Keratinocyte (primary cell): ENCODE data around the gene GRIN2C. TPM values are rescaled to one million over a fixed set of nuclear protein-coding genes. Genes with fewer than 3 reads are reported as not detected.

Experiments
- DNase-seq: peaks from one replicate; pipeline ENCODE4 v3.0.0-alpha.2; 2011; ENCODE audit warnings: low read depth, missing footprints, low spot score
- FAIRE-seq: peaks from 2 replicates; lab custom pipeline; 2011; peaks lifted over from hg19 to GRCh38; lab: Jason Lieb, UNC
- H2AFZ ChIP-seq: 2 replicates; pipeline ENCODE4 v1.6.0; 2012; ENCODE audit warnings: low read length, control low read depth, inconsistent platforms; ENCODE audit not compliant: control insufficient read depth
- H3K27ac ChIP-seq: 2 replicates; pipeline ENCODE4 v1.5.1; 2011; ENCODE audit warnings: low read length; ENCODE audit not compliant: control insufficient read depth, insufficient read depth
- H3K27me3 ChIP-seq: 3 replicates; pipeline ENCODE4 v1.6.0; 2011; ENCODE audit warnings: low read length; ENCODE audit not compliant: control insufficient read depth, insufficient read depth; ENCODE audit errors: extremely low read depth
- H3K36me3 ChIP-seq, 2 experiments: 2 replicates in 1 of 2; 3 replicates in 1 of 2; pipeline ENCODE4 v1.5.1; 2011; ENCODE audit warnings: low read length in 2 of 2, mild to moderate bottlenecking in 1 of 2; ENCODE audit not compliant: control insufficient read depth in 2 of 2, insufficient read depth in 2 of 2; ENCODE audit errors: extremely low read depth in 1 of 2
- H3K4me1 ChIP-seq: 3 replicates; pipeline ENCODE4 v1.5.1; 2011; ENCODE audit warnings: low read length; ENCODE audit not compliant: control insufficient read depth, insufficient read depth; ENCODE audit errors: extremely low read depth
- H3K4me2 ChIP-seq: 3 replicates; pipeline ENCODE4 v1.6.0; 2011; ENCODE audit warnings: low read depth, low read length; ENCODE audit not compliant: control insufficient read depth, insufficient read depth; ENCODE audit errors: extremely low read depth
- H3K4me3 ChIP-seq, 3 experiments: fragments of 200-600 bp in 1 of 3; sonication (generic) in 1 of 3; 2 replicates in 2 of 3; 3 replicates in 1 of 3; pipeline ENCODE4 v1.5.1; 2011 to 2016; ENCODE audit warnings: low read length in 3 of 3, mild to moderate bottlenecking in 3 of 3, control low read depth in 2 of 3, inconsistent platforms in 1 of 3, low read depth in 1 of 3, mixed read lengths in 1 of 3, mixed run types in 1 of 3, moderate library complexity in 1 of 3; ENCODE audit not compliant: control insufficient read depth in 2 of 3, insufficient read depth in 2 of 3; ENCODE audit errors: extremely low read depth in 1 of 3
- H3K79me2 ChIP-seq: 2 replicates; pipeline ENCODE4 v1.6.0; 2012; ENCODE audit warnings: low read length; ENCODE audit not compliant: control insufficient read depth, insufficient read depth
- H3K9ac ChIP-seq: 3 replicates; pipeline ENCODE4 v1.6.0; 2011; ENCODE audit warnings: low read length; ENCODE audit not compliant: control insufficient read depth, insufficient read depth; ENCODE audit errors: extremely low read depth
- H3K9me1 ChIP-seq: 3 replicates; pipeline ENCODE4 v1.6.0; 2011; ENCODE audit warnings: low read length; ENCODE audit not compliant: control insufficient read depth, insufficient read depth; ENCODE audit errors: extremely low read depth
- H3K9me3 ChIP-seq: 2 replicates; pipeline ENCODE4 v1.5.1; 2012; ENCODE audit warnings: low read depth, low read length; ENCODE audit not compliant: control insufficient read depth
- H4K20me1 ChIP-seq: 3 replicates; pipeline ENCODE4 v1.6.0; 2011; ENCODE audit warnings: low read length; ENCODE audit not compliant: control insufficient read depth, insufficient read depth; ENCODE audit errors: extremely low read depth
- EZH2 ChIP-seq: IDR thresholded peaks from one replicate; pipeline ENCODE4 v1.6.1; 2012; ENCODE audit warnings: inconsistent platforms, mild to moderate bottlenecking, low read length, moderate library complexity
- dilution Hi-C: fragments of 300-500 bp; cut with MboI; formaldehyde crosslinking; loops from one replicate; pipeline ENCODE4 v1.7.0; 2020; ENCODE audit warnings: low sequenced_read_pairs; ENCODE audit not compliant: extremely low pct_ligation_motif_present
- polyA plus RNA-seq, 5 experiments: library from polyadenylated mRNA; depleted of rRNA in 3 of 5; stranded (reverse) in 3 of 5; stranded (forward) in 1 of 5; unstranded in 1 of 5; fragments of >200 nt; gene quantifications; 1 replicate in 1 of 5; 2 replicates in 3 of 5; 3 replicates in 1 of 5; pipeline versions ENCODE4 v1.2.1 to v1.2.3, GENCODE V29; 2011 to 2012; ENCODE audit warnings: missing spikeins in 2 of 5, low read depth in 1 of 5, low replicate concordance in 1 of 5
- TF ChIP-seq, protein P1 (sequence below), 3 experiments: IDR thresholded peaks in 1 of 3; conservative IDR thresholded peaks in 1 of 3; optimal IDR thresholded peaks in 1 of 3; 2 replicates in 2 of 3; 3 replicates in 1 of 3; pipeline versions ENCODE3 to v1.5.1; 2011; ENCODE audit warnings: low read length in 3 of 3, mild to moderate bottlenecking in 3 of 3, moderate library complexity in 2 of 3, control low read depth in 1 of 3, inconsistent platforms in 1 of 3; ENCODE audit not compliant: insufficient read depth in 2 of 3; ENCODE audit errors: extremely low read depth in 1 of 3

Gene GRIN2C
- polyA plus RNA-seq, 1 donor (not counting 4 experiments of a cell fraction or from before 2014, with no cell fraction given): not detected

DNA sequence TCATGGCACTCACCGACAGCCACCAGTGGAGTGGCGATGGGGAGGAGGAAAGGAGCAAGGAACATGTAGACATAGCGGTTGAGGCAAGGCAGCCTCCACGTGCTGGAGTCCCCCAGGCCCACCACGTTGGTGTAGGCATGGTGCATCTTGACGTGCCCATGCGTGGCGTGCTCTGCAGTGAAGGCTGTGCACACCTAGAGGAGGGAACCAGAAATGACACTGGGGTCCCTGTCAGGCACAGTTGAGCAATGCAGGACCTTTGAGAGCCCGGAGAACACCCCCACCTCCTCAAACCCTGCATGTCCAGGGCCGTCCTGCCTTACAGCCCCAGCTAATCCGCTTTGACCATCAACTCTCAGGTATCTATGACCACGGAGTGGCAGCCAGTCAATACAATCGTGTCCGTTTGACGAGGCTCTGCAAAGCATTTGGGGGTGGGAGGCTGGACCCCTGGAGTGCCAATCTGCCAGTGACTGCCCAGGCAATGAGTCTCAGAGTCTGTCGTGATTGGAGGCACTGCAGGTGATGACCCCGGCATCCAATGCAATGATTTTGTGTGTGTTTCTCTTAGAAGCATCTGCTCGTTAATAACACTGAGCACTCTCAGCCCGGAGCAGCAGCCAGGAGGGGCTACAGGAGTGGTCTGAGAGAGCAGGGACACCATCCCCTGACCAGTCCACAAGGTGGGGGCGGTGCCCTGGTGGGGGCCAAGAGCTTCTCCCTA is 23.0 kb upstream of the GRIN2C start:
- Histone ChIP-seq H3K4me1 (peaks cover 8% of the 10 kb centered on the region), H2AFZ (no peak overlapping the region), H3K36me3 (no peaks in the 10 kb centered on the region), H3K9me1 (no peaks in the 10 kb centered on the region), H3K27ac (no peak overlapping the region), H3K27me3 (no peaks in the 10 kb centered on the region), H3K4me2 (no peak overlapping the region), H3K79me2 (no peaks in the 10 kb centered on the region), H3K4me3 (no peak overlapping the region), H3K9me3 (no peaks in the 10 kb centered on the region), H3K9ac (no peak overlapping the region), H4K20me1 (no peaks in the 10 kb centered on the region)
- dilution Hi-C loops: no loop called here
- DNase-seq (no peak), FAIRE-seq (no peak)
- no peak for TF ChIP-seq EZH2
- TF ChIP-seq, protein P1, sequence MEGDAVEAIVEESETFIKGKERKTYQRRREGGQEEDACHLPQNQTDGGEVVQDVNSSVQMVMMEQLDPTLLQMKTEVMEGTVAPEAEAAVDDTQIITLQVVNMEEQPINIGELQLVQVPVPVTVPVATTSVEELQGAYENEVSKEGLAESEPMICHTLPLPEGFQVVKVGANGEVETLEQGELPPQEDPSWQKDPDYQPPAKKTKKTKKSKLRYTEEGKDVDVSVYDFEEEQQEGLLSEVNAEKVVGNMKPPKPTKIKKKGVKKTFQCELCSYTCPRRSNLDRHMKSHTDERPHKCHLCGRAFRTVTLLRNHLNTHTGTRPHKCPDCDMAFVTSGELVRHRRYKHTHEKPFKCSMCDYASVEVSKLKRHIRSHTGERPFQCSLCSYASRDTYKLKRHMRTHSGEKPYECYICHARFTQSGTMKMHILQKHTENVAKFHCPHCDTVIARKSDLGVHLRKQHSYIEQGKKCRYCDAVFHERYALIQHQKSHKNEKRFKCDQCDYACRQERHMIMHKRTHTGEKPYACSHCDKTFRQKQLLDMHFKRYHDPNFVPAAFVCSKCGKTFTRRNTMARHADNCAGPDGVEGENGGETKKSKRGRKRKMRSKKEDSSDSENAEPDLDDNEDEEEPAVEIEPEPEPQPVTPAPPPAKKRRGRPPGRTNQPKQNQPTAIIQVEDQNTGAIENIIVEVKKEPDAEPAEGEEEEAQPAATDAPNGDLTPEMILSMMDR (optimal IDR thresholded peaks at IDR 0.05 in 1 of 3, IDR thresholded peaks at IDR 0.05 in 1 of 3, conservative IDR thresholded peaks at IDR 0.05 in 1 of 3; ENCODE audit: extremely low read depth in 1 of 3, insufficient read depth in 2 of 3, low read length in 3 of 3): no peak

DNA sequence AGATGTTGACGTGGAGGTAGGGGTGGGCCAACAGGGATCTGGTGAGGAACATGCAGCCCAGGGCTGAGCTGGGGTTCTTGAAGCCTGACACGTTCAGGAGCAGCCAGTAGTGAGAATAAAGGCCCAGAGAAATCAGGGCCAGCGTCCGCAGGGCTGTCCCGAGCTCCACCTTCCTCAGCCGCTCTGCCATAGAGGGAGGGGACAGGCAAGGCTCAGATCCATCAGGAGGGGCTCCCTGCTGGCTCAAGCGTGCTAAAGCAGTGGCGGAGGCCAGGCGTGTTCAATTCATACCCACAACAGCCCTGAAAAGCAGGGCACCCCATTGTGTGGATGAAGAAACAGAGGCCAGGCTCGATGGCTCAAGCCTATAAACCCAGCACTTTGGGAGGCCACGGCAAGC is 21.4 kb upstream of the GRIN2C start:
- dilution Hi-C loops: no loop called here
- H2AFZ ChIP-seq: no peak overlapping the region
- FAIRE-seq (no peak), DNase-seq (no peak)
- H3K9me1 ChIP-seq: no peaks in the 10 kb centered on the region
- H3K4me1 ChIP-seq: peaks cover 8% of the 10 kb centered on the region
- no peaks in the 10 kb centered on the region for H3K27me3 ChIP-seq
- H4K20me1 ChIP-seq: no peaks in the 10 kb centered on the region
- H3K4me3 ChIP-seq: no peak overlapping the region
- no peak overlapping the region for H3K4me2 ChIP-seq
- H3K36me3 ChIP-seq: no peaks in the 10 kb centered on the region
- no peaks in the 10 kb centered on the region for H3K9me3 ChIP-seq
- H3K9ac ChIP-seq: no peak overlapping the region
- no peaks in the 10 kb centered on the region for H3K79me2 ChIP-seq
- TF ChIP-seq EZH2: no peak
- TF ChIP-seq, protein P1 (optimal IDR thresholded peaks at IDR 0.05 in 1 of 3, IDR thresholded peaks at IDR 0.05 in 1 of 3, conservative IDR thresholded peaks at IDR 0.05 in 1 of 3; ENCODE audit: extremely low read depth in 1 of 3, insufficient read depth in 2 of 3, low read length in 3 of 3): no peak
- no peak overlapping the region for H3K27ac ChIP-seq
